GF-D8 (cell line): ENCODE measurements around the gene GNA12.
A peak's percentile ranks its signal among the peaks of the same experiment; 100 is the strongest.
"Not testable (repeated sequence)": the region's sequence is repeated elsewhere in the genome, so short reads cannot be mapped to it uniquely, and the experiment has no call there.

ENCODE experiments used
- DNase-seq: peaks from one replicate; lab custom pipeline; 2025; lab: John Stamatoyannopoulos, UW

Gene GNA12

GRCh38 chr7:2751086-2751485, 93.0 kb downstream of the GNA12 start:
- DNase-seq = no peak

DNA sequence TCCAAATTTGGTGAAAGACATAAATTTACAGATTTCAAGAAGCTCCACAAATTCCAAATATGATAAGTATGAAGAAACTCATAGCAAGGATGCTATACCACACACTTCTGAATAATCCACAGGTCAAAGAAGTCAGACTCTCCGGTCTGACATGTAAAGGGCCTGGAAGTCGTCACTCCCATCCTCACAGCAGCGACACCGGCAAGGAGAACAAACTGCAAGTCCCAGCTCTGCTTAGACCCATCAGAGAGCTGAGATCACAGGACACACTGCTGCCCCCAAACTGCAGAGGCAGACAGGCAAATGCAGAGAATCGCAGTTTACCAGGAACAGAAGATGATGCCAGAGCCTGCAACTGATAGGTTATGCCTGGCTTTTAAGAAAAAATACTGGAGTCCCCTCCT, 94.1 kb downstream of the GNA12 start:
- no peak for DNase-seq

DNA sequence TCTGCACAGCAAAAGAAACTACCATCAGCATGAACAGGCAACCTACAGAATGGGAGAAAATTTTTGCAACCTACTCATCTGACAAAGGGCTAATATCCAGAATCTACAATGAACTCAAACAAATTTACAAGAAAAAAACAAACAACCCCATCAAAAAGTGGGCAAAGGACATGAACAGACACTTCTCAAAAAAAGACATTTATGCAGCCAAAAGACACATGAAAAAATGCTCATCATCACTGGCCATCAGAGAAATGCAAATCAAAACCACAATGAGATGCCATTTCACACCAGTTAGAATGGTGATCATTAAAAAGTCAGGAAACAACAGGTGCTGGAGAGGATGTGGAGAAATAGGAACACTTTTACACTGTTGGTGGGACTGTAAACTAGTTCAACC, 95.4 kb downstream of the GNA12 start:
- DNase-seq = not testable (repeated sequence)

DNA sequence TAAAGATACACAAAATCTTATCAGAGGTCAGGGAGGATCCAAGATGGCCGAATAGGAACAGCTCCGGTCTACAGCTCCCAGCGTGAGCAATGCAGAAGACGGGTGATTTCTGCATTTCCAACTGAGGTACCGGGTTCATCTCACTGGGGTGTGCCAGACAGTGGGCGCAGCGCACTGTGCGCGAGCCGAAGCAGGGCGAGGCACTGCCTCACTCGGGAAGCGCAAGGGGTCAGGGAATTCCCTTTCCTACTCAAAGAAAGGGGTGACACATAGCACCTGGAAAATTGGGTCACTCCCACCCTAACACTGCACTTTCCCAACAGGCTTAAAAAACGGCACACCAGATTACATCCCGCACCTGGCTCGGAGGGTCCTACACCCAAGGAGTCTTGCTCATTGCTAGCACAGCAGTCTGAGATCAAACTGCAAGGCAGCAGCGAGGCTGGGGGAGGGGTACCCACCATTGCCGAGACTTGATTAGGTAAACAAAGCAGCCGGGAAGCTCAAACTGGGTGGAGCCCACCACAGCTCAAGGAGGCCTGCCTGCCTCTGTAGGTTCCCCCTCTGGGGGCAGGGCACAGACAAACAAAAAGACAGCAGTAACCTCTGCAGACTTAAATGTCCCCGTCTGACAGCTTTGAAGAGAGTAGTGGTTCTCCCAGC, 100.5 kb downstream of the GNA12 start:
- DNase-seq = not testable (repeated sequence)

- no peak for DNase-seq
These were observed 105.2 kb downstream of the GNA12 start for GRCh38 chr7:2738766-2739549.

GRCh38 chr7:2737771-2738540, 106.2 kb downstream of the GNA12 start:
- no peak for DNase-seq

DNA sequence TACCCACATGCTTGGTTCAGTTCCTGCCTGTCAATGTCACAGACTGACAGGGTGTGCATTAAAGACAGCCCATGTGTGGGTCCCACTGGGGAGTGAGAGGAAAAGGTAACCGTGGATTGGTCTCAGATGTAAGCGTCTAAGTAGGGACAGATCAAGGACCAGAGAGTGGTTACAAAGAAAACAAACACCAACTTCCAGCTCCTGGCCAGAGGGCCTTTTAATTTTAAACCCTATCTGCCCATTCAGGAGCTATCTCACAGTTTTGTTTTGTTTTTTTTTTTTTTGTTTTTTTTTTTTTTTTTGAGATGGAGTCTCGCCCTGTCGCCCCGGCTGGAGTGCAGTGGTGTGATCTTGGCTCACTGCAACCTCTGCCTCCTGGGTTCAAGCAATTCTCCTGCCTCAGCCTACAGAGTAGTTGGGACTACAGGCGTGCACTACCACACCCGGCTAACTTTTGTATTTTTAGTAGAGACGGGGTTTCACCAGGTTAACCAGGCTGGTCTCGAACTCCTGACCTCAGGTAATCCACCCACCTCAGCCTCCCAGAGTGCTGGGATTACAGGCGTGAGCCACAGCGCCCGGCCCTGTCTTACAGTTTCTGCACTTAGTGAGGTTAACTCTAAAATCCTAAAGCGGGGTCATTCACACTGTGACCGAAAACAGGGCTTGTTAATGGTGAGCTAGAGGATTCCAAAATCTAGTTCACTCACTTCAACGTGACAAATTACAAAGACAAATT, 106.9 kb downstream of the GNA12 start:
- not testable (repeated sequence) for DNase-seq

DNA sequence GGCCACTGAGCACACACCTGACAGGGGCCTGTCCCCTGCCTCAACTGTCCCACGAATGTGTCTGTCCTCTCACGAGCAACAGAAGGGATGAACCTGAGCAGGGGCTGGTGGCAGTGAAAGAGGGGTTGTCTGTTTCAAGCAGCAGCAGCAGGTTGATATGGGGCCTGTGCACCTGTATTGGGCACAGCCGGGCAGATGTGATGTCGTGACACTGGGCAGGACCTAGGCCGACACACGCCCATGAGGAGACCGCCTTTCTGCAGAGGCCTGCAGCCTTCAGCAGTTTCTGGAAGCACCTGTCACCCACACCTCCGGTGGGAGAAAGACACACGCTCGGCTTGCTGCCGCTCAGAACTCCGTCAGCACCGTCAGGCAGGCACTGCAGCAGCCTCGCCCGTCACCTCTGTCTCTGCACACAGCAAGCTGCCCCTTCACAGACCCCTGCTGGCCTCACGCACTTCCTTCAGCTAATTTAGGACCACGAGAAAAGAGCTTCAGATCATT, 107.6 kb downstream of the GNA12 start:
- no peak for DNase-seq

- peak; percentile 29 for DNase-seq
These were observed 108.4 kb downstream of the GNA12 start for GRCh38 chr7:2735744-2736143.

GRCh38 chr7:2734751-2735571, 109.1 kb downstream of the GNA12 start:
- peak; percentile 100 for DNase-seq

DNA sequence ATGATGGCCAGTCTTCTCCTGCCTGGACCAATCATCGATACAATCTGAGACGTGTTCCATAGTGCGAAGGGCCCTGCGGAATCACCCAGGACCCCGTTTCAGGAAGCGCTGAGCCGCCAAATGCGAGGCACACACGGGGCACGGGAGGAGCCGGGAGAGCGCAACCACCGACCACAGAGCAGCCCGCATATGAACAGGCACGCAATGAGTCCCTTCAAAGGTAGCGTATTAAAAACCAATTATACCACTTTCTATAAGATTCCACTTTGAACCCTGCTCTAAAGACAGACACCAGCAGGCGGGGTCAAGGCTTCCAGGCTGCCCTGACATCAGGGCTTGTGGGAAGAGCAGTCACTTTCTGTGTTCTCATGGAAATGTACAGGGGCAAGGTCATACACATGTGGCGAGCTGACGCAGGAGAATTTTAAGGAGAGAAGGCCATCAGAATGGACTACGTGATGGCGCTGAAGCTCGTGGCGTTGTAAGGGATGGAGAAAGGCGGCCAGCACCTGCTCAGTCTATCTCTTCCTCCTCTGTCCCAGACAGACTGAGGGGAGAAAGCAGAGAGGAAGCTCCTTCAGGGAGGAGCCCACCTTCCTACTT, 109.9 kb downstream of the GNA12 start:
- DNase-seq = peak; percentile 56

GRCh38 chr7:2732959-2733584, 111.0 kb downstream of the GNA12 start:
- peak; percentile 83 for DNase-seq

DNA sequence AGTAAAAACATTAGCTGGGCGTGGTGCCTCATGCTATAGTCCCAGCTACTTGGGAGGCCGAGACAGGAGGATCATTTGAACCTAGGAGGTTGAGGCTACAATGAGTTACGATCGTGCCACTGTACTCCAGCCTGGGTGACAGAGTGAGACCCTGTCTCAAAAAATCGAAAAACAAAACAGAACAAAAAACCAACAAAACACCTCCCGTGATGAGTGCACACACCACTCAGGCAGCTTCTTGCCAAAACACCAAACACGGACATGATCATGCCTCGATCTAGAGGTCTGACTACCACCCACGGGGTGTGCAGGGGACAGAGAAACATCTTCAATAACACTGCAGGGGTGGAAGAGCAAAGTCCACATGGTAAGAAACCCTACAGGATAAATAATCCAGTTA, 111.7 kb downstream of the GNA12 start:
- no peak for DNase-seq

- no peak for DNase-seq
These were observed 113.0 kb downstream of the GNA12 start for GRCh38 chr7:2730846-2731770.

DNA sequence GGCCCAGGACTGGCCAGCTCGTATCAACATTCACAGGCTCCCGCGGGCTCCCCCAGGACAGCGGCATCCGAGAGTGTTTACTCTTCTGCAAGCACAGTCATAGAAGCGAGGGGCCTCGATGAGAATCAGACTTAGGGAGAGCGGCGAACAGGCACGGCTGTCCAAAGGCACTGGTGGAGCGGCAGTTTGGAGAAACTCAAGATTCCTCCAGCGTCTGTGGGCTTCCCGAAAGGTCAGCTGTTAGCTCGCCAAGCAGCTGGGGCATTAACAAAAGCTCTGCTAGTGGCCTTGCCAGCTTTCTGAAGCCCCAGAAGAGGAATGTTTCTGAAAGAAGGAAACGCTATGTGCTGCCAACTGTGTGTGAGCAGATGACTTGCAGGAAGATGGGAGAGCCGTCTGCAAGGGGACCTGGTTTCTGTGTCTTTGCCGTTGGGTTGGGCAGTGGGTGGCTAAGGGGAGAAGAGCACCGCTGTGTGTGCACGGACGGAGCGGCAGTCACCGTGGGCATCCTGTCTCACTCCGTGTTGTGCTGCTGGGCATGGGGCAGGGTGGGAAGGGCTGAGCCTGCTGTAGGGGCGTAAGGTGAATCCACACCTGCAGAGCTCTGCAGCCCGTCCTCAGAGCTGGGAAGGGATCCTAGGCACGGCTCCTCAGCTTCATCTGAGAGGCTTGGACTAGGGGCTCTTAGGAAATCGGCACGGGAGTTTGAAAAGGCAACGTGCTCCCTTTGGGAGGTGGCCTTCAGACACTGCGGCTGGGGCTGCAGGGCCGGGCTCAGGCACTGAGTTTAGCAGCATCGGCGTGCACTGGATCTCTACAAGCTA, 114.0 kb downstream of the GNA12 start:
- DNase-seq = no peak

DNA sequence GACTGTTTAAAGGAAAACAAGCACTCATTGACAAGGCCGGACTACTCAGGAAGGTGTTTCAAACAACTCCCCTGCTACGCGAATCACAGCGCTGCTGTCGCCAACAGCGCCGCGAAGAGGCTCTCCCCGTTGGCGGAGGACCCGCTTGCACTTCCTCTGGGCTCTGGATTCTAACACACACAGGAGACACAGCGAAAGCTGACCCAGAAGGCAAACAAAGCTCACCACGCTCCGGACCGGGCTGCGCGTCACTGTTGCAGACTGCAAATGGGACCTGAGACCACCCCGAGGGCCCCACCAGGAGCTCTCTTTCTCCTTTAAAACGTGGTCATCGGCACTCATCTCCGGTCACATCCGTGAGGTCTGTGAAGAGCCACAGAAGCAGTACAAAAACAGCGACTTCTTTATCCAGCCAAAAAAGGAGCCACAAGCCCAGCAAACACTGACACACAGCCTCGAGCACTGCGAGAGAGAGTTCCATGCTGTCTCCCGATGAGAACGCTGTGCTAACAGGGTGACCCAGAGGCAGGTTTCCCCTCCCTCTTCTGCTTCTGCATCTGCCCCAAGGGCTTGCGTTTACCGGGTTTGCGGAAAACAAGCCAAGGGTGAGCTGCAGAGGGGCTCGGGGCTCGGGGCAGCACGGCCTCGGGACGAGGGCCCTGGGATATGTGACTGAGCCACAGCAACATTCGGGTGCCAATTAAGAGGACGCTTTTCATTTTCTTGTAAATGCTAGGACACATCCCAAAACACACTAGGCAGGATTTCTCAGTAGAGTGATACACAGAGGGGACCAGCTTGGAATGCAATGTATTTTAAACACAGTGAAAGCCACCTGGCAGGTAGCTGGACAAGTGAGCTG, 114.8 kb downstream of the GNA12 start:
- no peak for DNase-seq
